Omental fat pad (tissue), 4 donors: ENCODE results near the gene STON2. TPM values are rescaled to one million over a fixed set of nuclear protein-coding genes. Genes with fewer than 3 reads are reported as not detected.

Experiments used
- ATAC-seq: fragments of 150-250 bp; one replicate; pipeline ENCODE4 v1.9.1; 2016; ENCODE audit warnings: mild to moderate bottlenecking, moderate library complexity; ENCODE audit not compliant: low FRiP score
- DNase-seq: peaks from one replicate; pipeline ENCODE4 v3.0.0-alpha.2; 2019; ENCODE audit warnings: low spot score
- total RNA-seq, 4 donors: library from RNA; depleted of rRNA; stranded (reverse); fragments of >200 nt; gene quantifications; one replicate each; pipeline ENCODE4 v1.1.0, GENCODE V29; 2016
- TF ChIP-seq, protein P1 (sequence below), 3 donors: fragments of 450-650 bp; IDR thresholded peaks; one replicate each; pipeline ENCODE4 v1.5.1; 2016 to 2017; ENCODE audit warnings: antibody characterized with exemption in 3 of 3, mild to moderate bottlenecking in 3 of 3, moderate library complexity in 2 of 3

STON2 gene
- total RNA-seq, 4 donors from 2014 or later: 8.0 to 31.4 (median 18.6) TPM

DNA sequence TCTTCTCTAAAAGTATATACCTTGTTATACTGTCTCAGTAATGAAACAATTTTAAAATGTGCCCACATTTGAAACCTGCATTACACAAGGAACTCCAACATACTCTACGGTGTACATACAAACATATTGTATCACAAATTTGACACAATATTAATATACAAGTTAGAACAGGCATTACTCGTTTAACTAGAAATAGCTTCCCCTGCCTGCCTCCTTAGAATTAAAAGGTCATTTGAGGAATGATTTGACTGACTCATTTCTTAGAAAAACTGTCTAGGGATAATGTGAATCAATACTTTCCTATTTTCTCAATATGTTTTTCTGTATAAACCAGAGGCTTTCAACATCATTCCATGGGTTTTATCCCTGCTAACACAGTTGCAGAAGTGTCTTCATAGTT, 73.7 kb downstream of the STON2 start:
- DNase-seq (no peak), ATAC-seq (no peak)
- TF ChIP-seq, protein P1, sequence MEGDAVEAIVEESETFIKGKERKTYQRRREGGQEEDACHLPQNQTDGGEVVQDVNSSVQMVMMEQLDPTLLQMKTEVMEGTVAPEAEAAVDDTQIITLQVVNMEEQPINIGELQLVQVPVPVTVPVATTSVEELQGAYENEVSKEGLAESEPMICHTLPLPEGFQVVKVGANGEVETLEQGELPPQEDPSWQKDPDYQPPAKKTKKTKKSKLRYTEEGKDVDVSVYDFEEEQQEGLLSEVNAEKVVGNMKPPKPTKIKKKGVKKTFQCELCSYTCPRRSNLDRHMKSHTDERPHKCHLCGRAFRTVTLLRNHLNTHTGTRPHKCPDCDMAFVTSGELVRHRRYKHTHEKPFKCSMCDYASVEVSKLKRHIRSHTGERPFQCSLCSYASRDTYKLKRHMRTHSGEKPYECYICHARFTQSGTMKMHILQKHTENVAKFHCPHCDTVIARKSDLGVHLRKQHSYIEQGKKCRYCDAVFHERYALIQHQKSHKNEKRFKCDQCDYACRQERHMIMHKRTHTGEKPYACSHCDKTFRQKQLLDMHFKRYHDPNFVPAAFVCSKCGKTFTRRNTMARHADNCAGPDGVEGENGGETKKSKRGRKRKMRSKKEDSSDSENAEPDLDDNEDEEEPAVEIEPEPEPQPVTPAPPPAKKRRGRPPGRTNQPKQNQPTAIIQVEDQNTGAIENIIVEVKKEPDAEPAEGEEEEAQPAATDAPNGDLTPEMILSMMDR (IDR thresholded peaks at IDR 0.05): no peak

DNA sequence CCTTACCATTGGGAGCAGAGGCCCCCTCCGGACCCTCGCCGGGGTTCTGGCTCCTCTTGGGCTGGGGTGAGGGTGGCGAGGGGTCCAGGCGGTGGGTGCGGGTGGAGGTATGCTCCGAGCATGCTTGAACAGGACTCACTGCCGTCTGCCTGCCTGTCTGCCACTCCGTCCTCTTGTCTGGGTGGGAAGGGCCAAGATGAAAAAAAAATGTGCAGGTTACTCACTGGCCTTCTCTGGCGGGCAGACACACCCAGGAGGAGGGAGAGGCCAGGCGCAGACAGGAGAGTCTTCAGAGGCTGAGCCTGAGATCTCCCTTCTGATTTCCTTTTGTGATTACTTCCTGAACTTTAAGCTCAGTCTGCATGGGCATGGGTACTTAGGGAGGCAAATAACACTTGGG, 76.1 kb downstream of the STON2 start:
- ATAC-seq (peak; percentile 71), DNase-seq (no peak)
- TF ChIP-seq, protein P1 (IDR thresholded peaks at IDR 0.05): no peak

DNA sequence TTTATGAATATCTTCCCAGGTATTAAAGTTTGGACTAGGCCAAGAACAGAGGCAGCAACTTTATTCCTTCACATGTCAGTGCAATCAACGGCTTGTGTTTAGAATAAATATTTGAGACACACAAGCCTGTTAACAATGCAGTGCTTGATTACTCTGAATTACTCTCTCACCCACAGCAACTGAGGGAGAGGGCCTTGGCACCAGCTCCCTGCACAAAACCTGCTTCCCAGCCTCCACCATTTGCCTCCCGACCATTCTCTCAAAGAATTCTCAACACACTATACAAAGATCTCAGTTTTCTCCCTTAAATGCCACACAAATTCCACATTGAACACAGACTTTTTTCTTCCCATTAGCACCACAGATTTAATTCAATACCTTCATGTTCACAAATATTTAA, 77.0 kb downstream of the STON2 start:
- DNase-seq (no peak), ATAC-seq (no peak)
- TF ChIP-seq, protein P1 (IDR thresholded peaks at IDR 0.05): no peak

DNA sequence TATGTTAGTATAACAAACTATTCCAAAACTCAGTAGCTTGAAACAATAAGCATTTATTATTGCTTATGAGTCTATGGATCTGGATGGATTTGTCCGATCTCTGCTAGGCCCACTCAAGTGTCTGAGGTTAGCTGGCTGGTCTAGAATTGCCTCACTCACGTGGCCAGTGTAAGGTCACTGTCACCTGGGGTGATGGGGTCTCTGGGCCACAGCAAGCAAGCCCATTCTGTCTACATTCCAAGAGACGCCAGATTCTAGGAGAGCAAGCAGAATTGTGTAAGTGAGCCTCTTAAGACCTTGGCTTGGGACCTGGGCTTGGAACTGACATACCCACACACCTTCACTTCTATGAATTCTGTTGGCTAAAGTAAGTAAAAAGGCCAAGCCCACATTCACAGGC, 80.2 kb downstream of the STON2 start:
- ATAC-seq: no peak

DNA sequence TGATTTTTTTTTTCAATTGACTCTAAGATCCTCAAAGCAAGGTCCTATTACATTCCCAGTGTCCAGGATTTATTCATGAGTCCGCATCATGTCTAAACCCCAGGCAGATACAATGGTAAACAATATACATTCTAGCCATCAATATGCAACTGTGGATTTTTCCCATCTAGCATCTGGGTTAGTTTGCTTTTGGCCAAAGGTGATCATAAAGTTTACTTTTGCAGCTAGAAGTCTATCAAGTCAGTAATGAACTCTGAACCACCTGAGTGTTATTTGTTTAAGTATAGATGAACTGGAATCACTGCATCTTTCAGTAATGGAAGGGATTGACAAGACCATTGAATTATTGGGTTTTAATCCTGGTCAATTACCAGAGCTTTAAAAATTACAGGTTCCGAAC, 80.8 kb downstream of the STON2 start:
- DNase-seq (no peak), ATAC-seq (no peak)
- TF ChIP-seq, protein P1 (IDR thresholded peaks at IDR 0.05): no peak

More for the DNA sequence above, 80.2 kb downstream of the STON2 start:
- TF ChIP-seq, protein P1 (IDR thresholded peaks at IDR 0.05): no peak
- no peak for DNase-seq

DNA sequence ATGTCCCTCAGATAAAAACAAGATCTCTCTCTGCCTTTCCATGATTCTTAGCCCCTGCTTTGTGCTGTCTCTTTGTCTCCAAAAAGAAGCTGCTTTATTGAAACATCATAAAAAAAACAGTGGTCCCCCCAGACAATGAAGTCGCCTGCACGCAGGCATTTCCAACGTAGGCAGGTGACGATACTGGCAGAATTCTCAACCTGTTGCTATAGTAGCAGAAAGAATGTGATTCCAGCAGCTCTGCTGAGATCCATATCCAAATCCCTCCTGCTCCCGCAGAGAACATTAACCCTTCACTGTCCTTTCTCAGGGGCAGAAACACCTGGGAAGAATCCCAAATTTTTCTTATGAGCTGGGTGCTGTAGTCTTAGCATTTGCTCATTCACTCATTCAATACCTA, 84.8 kb downstream of the STON2 start:
- DNase-seq: no peak
- TF ChIP-seq, protein P1 (IDR thresholded peaks at IDR 0.05): no peak
- no peak for ATAC-seq

DNA sequence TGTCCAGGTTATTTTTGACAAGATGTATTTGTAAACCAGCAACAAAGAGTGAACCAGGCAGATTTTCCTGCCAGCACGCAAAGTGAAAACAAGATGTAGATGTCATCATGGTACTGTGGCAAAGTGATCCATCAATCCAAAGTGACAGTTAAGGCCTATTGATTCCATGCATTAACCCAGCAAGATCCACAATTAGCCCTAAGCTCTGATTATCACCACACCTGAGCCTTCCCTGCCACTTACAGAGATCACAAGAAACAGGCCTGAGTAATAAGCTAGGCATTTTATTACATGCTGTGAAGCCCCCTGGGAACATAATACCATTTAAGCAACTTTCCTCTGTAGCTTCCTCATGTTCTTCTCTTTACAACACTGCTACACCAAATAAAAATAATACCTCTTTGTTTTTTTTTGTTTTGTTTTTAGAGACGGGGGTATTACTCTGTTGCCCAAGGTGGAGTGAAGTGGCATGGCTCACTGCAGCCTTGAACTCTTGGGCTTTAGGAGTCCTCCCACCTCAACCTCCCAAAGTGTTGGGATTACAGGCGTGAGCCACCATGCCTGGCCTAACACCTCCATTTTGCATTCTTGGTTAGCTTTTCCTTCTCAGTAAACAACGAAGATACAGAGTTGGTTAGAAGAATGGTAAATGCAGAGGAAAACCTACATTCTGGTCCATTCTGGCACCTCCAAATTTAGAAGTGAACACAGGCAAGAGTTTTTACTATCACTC, 85.5 kb downstream of the STON2 start:
- DNase-seq (no peak), ATAC-seq (no peak)
- TF ChIP-seq, protein P1 (IDR thresholded peaks at IDR 0.05): no peak
